OCI-LY1 (cell line): Measurements from ENCODE around the gene RAET1L.

Experiments used
- H2AFZ ChIP-seq: fragments of 200-600 bp; sonication (generic), shearing (Covaris generic); 2 replicates; pipeline ENCODE4 v1.6.0; 2014; ENCODE audit warnings: antibody characterized with exemption, mild to moderate bottlenecking, low read length
- H3F3A ChIP-seq: fragments of 200-600 bp; sonication (generic), shearing (Covaris generic); 2 replicates; pipeline ENCODE4 v1.6.0; 2014; ENCODE audit warnings: mild to moderate bottlenecking, antibody characterized with exemption, low read length, moderate library complexity; ENCODE audit not compliant: insufficient read depth
- H3K27ac ChIP-seq: fragments of 200-600 bp; sonication (generic); 2 replicates; pipeline ENCODE4 v1.5.1; 2014; ENCODE audit warnings: low read length, mixed run types, mild to moderate bottlenecking, low read depth; ENCODE audit not compliant: poor library complexity, severe bottlenecking
- H3K27me3 ChIP-seq: fragments of 200-600 bp; sonication (generic); 2 replicates; pipeline ENCODE4 v1.6.0; 2014; ENCODE audit warnings: antibody characterized with exemption, mild to moderate bottlenecking, low read length, moderate library complexity; ENCODE audit not compliant: insufficient read depth
- H3K36me3 ChIP-seq: fragments of 200-600 bp; sonication (generic); 2 replicates; pipeline ENCODE4 v1.6.1; 2014; ENCODE audit warnings: mild to moderate bottlenecking, antibody characterized with exemption, low read length, moderate library complexity, mixed read lengths; ENCODE audit not compliant: insufficient read depth
- H3K4me1 ChIP-seq: fragments of 200-600 bp; sonication (generic); 2 replicates; pipeline ENCODE4 v1.5.1; 2014; ENCODE audit warnings: mild to moderate bottlenecking, low read length, moderate library complexity; ENCODE audit not compliant: insufficient read depth, severe bottlenecking
- H3K4me2 ChIP-seq: fragments of 200-600 bp; sonication (generic), shearing (Covaris generic); 2 replicates; pipeline ENCODE4 v1.6.1; 2014; ENCODE audit warnings: low read length
- H3K4me3 ChIP-seq: fragments of 200-600 bp; sonication (generic); 2 replicates; pipeline ENCODE4 v1.5.1; 2014; ENCODE audit warnings: low read length, low read depth, mild to moderate bottlenecking, mixed read lengths; ENCODE audit not compliant: poor library complexity, severe bottlenecking
- H3K79me2 ChIP-seq: fragments of 200-600 bp; shearing (Covaris generic); 2 replicates; pipeline ENCODE4 v1.6.1; 2016; ENCODE audit warnings: mixed run types, low read length, mixed read lengths; ENCODE audit not compliant: insufficient read depth
- H3K9ac ChIP-seq: fragments of 200-600 bp; sonication (generic), shearing (Covaris generic); 2 replicates; pipeline ENCODE4 v1.6.1; 2014; ENCODE audit warnings: mild to moderate bottlenecking, low read length, mixed read lengths
- H3K9me2 ChIP-seq: fragments of 200-600 bp; sonication (generic), shearing (Covaris generic); 2 replicates; pipeline ENCODE4 v1.6.1; 2014; ENCODE audit warnings: low read depth, mild to moderate bottlenecking, low read length, mixed read lengths
- H3K9me3 ChIP-seq: fragments of 200-600 bp; shearing (Covaris generic); 2 replicates; pipeline ENCODE4 v1.6.1; 2014; ENCODE audit warnings: low read length, mixed read lengths
- H4K20me1 ChIP-seq: fragments of 200-600 bp; sonication (generic), shearing (Covaris generic); 2 replicates; pipeline ENCODE4 v1.6.0; 2016; ENCODE audit warnings: mild to moderate bottlenecking, low read length; ENCODE audit not compliant: insufficient read depth
- CTCF ChIP-seq: fragments of 200-600 bp; sonication (generic), shearing (Covaris generic); IDR thresholded peaks from 2 replicates; pipeline ENCODE4 v1.5.1; 2017; ENCODE audit warnings: mild to moderate bottlenecking, antibody characterized with exemption, low read length, moderate library complexity, mixed read lengths
- EZH2 ChIP-seq: fragments of 200-600 bp; sonication (generic), shearing (Covaris generic); IDR thresholded peaks from 2 replicates; pipeline ENCODE4 v1.8.0; 2017; ENCODE audit warnings: borderline replicate concordance, mixed run types, mild to moderate bottlenecking, antibody characterized with exemption, low read length, moderate library complexity, mixed read lengths

RAET1L gene

GRCh38 chr6:150008588-150008987 lies 16.7 kb downstream of the RAET1L start:
- no peaks in the 10 kb centered on the region for H3K9me2 ChIP-seq
- H3K27ac ChIP-seq, result no peak overlapping the region
- no peaks in the 10 kb centered on the region for H3K9me3 ChIP-seq
- no peaks in the 10 kb centered on the region for H3K27me3 ChIP-seq
- H3F3A ChIP-seq, result no peaks in the 10 kb centered on the region
- H2AFZ ChIP-seq, result no peak overlapping the region
- H3K4me2 ChIP-seq, result no peak overlapping the region
- no peaks in the 10 kb centered on the region for H3K79me2 ChIP-seq
- H3K36me3 ChIP-seq, result no peaks in the 10 kb centered on the region
- peaks cover 12% of the 10 kb centered on the region for H3K4me1 ChIP-seq
- no peaks in the 10 kb centered on the region for H4K20me1 ChIP-seq
- no peak overlapping the region for H3K9ac ChIP-seq
- H3K4me3 ChIP-seq, result no peak overlapping the region
- TF ChIP-seq EZH2 (no peak), CTCF (no peak)

- peaks cover 12% of the 10 kb centered on the region for H3K4me1 ChIP-seq
- no peak overlapping the region for H2AFZ ChIP-seq
- no peaks in the 10 kb centered on the region for H3K27me3 ChIP-seq
- no peak overlapping the region for H3K27ac ChIP-seq
- H3K9ac ChIP-seq, result no peak overlapping the region
- no peak overlapping the region for H3K4me3 ChIP-seq
- no peaks in the 10 kb centered on the region for H3K9me2 ChIP-seq
- no peaks in the 10 kb centered on the region for H4K20me1 ChIP-seq
- H3K9me3 ChIP-seq, result no peaks in the 10 kb centered on the region
- no peak overlapping the region for H3K4me2 ChIP-seq
- H3F3A ChIP-seq, result no peaks in the 10 kb centered on the region
- TF ChIP-seq CTCF (peak; percentile 53), EZH2 (no peak)
- H3K79me2 ChIP-seq, result no peaks in the 10 kb centered on the region
- no peaks in the 10 kb centered on the region; the same call in 1 of the 2 replicates for H3K36me3 ChIP-seq
Measured at GRCh38 chr6:150006961-150007464, 18.3 kb downstream of the RAET1L start.

- peak overlapping the region; percentile 79; the same call in 1 of the 2 replicates for H3K9ac ChIP-seq
- no peaks in the 10 kb centered on the region for H3K27me3 ChIP-seq
- peak overlapping the region; percentile 74 for H3K4me3 ChIP-seq
Measured at GRCh38 chr6:150005761-150006651, 19.3 kb downstream of the RAET1L start.

More at GRCh38 chr6:150005761-150006651, 19.3 kb downstream of the RAET1L start:
- Histone ChIP-seq H3K9me3 (no peaks in the 10 kb centered on the region), H3K4me2 (peak overlapping the region; percentile 73), H3F3A (no peaks in the 10 kb centered on the region), H3K27ac (no peak overlapping the region), H3K36me3 (no peaks in the 10 kb centered on the region; the same call in 1 of the 2 replicates), H3K79me2 (no peaks in the 10 kb centered on the region), H4K20me1 (no peaks in the 10 kb centered on the region), H3K9me2 (no peaks in the 10 kb centered on the region), H3K4me1 (peaks cover 12% of the 10 kb centered on the region), H2AFZ (peak overlapping the region; percentile 78; the same call in 1 of the 2 replicates)
- TF ChIP-seq EZH2, result no peak
- no peak for TF ChIP-seq CTCF
